Ureter (tissue), 1 donor: ENCODE measurements around the gene EEF2. TPM values are rescaled to one million over a fixed set of nuclear protein-coding genes. Genes with fewer than 3 reads are reported as not detected.
"Not testable (repeated sequence)": the region's sequence is repeated elsewhere in the genome, so short reads cannot be mapped to it uniquely, and the experiment has no call there.

Source experiments
- DNase-seq: peaks from one replicate; pipeline ENCODE4 v3.0.0-alpha.2; 2020; ENCODE audit warnings: low spot score
- total RNA-seq: library from RNA; stranded (reverse); gene quantifications from one replicate; pipeline ENCODE4 v1.2.4, GENCODE V29; 2023
- donor health status: DM: yes; HTN: yes; CAD: no.

Gene EEF2
- total RNA-seq, 1 donor from 2014 or later: 2,169 TPM

DNA sequence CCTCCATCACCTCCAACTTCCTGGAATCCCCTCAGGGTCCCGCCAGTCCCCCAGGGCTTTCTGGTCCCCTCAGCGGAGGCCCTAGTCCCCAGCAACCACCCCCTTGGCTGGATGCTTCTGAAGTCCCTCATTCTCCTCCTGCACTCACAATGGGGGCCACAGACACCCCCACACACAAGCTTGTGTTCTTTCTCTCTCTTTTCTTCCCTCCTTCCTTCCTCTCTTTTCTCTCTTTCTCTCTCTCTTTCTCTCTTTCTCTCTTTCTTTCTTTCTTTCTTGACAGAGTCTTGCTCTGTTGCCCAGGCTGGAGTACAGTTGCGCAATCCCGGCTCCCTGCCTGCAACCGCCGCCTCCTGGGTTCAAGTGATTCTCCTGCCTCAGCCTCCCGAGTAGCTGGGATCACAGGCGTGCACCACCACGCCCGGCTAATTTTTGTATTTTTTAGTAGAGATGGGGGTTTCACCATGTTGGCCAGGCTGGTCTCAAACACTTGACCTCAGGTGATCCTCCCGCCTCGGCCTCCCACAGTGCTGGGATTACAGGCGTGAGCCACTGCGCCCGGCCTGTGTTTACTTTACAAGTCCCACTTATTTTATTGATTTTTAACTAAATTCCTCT is 37.8 kb downstream of the EEF2 start:
- DNase-seq: not testable (repeated sequence)

DNA sequence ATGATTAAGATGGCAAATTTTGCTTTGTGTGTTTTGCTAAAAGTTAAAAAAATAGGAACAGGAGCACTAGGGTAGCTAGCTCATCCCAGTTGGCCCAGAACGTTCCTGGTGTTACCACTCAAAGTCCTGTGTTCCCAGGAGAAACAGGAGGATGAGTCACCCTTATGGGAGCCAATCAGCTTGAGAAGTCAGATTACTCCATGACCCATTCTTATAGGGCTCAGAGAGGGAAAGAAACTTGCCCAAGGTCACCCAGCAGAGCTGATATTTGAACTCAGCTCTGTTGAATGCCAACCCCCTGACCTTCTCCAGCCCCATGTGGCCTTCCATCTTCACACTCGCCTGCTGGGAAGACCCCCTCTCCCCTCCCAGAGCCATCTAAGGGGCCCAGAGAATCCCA is 39.4 kb downstream of the EEF2 start:
- no peak for DNase-seq

DNA sequence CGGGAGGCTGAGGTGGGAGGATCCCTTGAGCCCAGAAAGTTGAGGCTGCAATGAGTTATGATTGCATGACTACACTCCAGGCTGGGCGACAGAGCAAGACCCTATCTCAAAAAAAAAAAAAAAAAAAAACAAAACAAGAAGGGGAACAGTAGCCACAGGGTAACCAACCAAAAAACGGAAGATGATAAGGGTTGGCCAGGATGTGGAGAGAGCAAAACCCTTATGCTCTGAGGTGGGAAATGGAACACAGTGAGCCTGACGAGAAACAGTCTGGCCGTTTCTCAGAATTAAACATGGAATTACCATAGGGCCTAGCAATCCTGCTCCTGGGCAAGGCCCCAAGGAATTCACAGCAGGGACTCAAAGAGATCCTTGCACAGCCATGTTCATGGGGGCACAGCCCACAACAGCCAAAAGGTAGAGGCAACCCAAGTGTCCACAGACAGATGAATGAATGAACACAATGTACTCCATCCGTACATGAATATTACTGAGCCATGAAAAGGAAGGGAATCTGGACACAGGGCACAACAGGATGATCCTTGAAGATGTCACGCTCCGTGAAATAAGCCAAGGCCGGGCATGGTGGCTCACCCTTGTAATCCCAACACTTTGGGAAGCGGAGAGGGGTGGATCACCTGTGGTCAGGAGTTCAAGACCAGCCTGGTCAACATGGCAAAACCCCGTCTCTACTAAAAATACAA is 41.1 kb downstream of the EEF2 start:
- DNase-seq: no peak

DNA sequence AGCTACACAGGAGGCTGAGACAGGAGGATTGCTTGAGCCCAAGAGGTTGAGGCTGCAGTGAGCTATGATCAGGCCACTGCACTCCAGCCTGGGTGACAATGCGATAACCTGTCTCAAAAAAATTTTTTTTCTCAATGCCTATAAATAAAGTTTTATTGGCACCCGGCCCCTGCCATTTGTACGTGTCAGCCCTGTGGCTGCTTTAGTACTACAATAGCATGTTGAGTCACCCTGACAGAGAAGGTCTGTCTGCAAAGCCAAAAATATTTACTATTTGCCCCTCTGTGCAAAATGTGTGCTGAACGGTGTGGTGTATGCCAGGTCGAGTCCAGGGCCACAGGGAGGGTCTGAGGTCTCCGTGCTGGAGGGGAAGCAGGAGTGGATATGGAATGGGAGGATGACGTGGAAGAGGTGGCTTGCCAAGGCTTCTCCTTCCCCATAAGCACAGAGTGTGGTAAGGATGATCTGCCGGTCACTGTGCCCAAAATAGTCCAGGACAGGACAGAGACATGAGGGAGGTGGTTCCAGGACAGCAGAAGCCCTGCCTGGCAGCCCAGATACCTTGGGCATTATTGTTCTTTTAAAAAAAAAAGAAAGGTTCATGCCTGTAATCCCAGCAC is 42.4 kb downstream of the EEF2 start:
- DNase-seq: no peak

DNA sequence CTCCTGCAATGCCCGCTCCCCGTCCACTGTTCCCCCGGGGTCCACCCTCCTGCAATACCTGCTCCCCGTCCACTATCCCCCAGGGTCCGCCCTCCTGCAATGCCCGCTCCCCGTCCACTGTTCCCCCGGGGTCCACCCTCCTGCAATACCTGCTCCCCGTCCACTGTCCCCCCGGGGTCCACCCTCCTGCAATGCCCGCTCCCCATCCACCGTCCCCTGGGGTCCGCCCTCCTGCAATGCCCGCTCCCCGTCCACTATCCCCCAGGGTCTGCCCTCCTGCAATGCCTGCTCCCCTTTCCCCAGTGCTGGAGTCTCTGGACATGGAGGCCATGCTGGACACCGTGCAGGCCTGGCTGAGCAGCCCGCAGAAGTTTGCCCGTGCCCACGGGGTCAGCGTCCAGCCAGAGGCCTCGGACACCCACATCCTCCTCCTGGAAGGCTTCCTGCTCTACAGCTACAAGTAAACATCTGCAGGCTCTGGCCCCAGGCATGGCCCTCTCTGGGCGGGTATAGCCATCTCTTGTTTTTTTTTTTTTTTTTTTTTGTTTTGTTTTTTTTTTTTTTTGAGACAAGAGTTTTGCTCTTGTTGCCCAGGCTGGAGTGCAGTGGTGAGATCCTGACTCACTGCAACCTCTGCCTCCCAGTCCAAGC is 46.8 kb downstream of the EEF2 start:
- DNase-seq: not testable (repeated sequence)

DNA sequence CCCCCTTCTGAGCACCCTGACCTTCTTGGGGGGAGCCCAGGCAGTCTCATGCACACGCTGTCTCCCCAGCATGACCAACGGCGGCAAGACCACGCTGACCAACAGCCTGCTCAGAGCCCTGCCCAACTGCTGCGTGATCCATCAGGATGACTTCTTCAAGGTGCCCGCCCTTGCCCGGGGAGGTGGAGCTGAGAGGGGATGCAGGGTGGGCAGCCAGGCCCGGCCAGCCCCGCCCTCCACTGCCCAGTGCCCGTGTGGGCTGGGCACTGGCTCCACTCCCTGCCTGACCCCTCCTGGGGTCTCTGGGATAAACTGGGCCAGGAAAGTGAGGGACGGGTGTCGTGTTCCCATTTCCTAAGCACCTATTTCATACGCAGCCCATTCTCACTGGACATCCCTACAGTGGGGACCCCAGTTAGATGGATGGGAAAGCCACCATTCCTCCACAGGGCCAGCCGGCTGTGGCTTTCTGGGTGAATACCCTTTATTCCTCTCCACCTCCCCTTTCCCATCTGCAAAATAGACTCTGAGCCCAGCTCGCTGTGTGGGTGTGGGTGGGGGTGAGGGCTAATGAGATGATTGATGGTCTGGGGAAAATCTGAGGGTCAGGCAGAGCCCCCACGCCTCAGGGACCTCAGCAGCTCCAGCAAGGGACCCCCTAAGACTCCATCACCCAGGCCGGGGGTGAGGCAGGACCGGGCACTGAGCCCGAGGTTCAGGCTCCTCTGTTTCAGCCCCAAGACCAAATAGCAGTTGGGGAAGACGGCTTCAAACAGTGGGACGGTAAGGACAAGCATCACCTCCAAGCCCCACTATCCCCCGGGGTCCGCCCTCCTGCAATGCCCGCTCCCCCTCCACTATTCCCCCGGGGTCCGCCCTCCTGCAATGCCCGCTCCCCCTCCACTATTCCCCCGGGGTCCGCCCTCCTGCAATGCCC is 48.5 kb downstream of the EEF2 start:
- no peak for DNase-seq

DNA sequence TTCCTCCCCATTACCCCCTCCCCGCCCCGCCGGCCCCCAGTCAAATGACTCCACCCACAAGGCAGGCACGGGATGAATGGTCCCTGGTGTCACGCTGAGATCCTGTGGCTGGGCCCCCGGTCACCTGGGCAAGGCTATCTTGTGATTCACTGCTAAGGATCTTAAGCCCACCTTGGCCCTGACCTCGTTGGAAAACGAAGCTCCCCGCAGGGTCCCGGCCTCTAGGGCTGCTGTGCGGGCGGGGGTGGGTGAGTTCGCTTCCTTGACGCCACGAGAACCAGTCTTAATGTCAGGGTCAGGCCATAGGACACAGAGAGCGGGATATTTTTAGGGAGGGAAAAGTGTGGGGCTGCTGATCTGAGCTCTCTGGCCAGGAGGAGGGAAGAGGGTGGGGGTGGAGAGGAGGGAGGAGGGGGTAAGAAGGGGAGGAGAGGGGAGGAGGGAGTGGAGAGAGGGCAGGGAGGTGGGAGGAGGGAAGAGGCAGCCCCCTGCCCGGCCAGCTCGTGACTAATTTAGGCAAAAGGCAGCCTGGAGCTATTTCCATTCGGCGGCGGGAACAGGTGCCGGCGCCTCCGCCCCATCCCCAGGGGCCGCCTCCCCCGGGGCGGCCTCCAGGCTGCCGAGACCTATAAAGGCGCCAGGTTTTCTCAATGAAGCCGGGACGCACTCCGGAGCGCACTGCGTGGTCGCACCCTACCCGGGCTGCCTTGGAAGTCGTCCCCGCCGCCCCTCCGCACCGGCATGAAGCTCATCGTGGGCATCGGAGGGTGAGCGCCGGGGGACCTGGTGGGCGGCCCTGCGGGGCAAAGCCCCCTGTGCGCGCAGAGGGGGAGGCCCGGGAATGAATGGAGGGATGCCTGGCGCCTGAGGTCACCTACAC is 52.1 kb downstream of the EEF2 start, which contains the start of gene NMRK2:
TSS of gene NMRK2 (plus strand) at position 139 of the 880 bp plus-strand sequence. CDS start at position 742, 603 bp downstream.
- no peak for DNase-seq

DNA sequence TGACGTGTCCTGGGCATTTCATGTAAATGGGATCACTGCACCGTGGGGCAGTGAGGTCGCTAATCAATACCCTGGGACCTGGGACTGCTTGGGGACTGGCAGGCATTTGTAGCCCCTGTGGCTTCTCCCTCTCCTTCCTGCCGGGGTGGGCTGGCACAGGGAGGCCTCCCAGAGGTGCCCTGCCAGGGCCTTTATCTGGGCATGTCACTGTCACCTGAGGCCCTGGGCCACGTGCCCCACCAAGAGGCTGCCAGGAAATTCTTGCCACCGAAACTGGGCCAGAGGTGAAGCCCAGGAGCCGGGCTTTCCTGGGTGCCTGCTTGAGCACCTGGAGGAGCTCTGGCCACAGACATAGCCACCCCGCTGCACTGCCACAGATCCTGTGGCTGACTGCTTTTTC is 54.2 kb downstream of the EEF2 start:
- no peak for DNase-seq

Other genes starting within 250 kb of the EEF2 start
- 15.6 TPM for gene APBA3, start 223.8 kb downstream of the EEF2 start, total RNA-seq
- 51.7 TPM for gene MRPL54, start 222.8 kb downstream of the EEF2 start, total RNA-seq
- not detected for gene RAX2, start 213.2 kb downstream of the EEF2 start, total RNA-seq
- gene MATK, start 199.1 kb downstream of the EEF2 start, total RNA-seq: 1.9 TPM
- 0.91 TPM for gene ZFR2, start 116.4 kb downstream of the EEF2 start, total RNA-seq
- gene ATCAY, start 104.8 kb downstream of the EEF2 start, total RNA-seq: 4.9 TPM
- not detected for gene NMRK2, start 52.4 kb downstream of the EEF2 start, total RNA-seq
- 53.0 TPM for gene DAPK3, start 14.4 kb downstream of the EEF2 start, total RNA-seq
- 27.3 TPM for gene PIAS4, start 22.3 kb upstream of the EEF2 start, total RNA-seq
- 63.8 TPM for gene ZBTB7A, start 81.4 kb upstream of the EEF2 start, total RNA-seq
- gene MAP2K2, start 138.7 kb upstream of the EEF2 start, total RNA-seq: 103 TPM
- gene CREB3L3, start 168.2 kb upstream of the EEF2 start, total RNA-seq: not detected
- gene SIRT6, start 197.1 kb upstream of the EEF2 start, total RNA-seq: 23.9 TPM
- gene ANKRD24, start 197.2 kb upstream of the EEF2 start, total RNA-seq: 2.7 TPM
- 1.5 TPM for gene EBI3, start 244.1 kb upstream of the EEF2 start, total RNA-seq